Measurements from ENCODE around the gene PON2. TPM values are rescaled to one million over a fixed set of nuclear protein-coding genes. Genes with fewer than 3 reads are reported as not detected.

The PON2 gene
- total and polyA plus RNA-seq, 11 donors, result 16.6 to 50.6 (median 30.5) TPM

- H3K36me3 ChIP-seq, result peaks cover 0 to 26% (median 4%) of the 10 kb centered on the region in 9 donors
- DNase-seq (no peak), ATAC-seq (no peak)
- H3K9me3 ChIP-seq, result no peaks in the 10 kb centered on the region
- TF ChIP-seq CTCF (IDR thresholded peaks at IDR 0.05) (no peak), POLR2A (IDR thresholded peaks at IDR 0.05) (no peak)
- no peak overlapping the region for H3K4me3 ChIP-seq
- intact Hi-C loops (cut with DNase I), result no loop called here
- 89 to 96% (median 95%) methylated on average over 2 of the region's 2 CpGs for WGBS, 4 donors
- H3K4me1 ChIP-seq, result peaks cover 0 to 11% (median 0%) of the 10 kb centered on the region in 12 donors
- H3K27ac ChIP-seq, result no peak overlapping the region
- no peaks in the 10 kb centered on the region for H3K27me3 ChIP-seq
Measured at GRCh38 chr7:95421000-95421846, 13.6 kb downstream of the PON2 start.

- Histone ChIP-seq H3K27ac (no peak overlapping the region), H3K36me3 (peaks cover 0 to 88% (median 32%) of the 10 kb centered on the region in 9 donors), H3K27me3 (no peaks in the 10 kb centered on the region), H3K4me1 (no peaks in the 10 kb centered on the region), H3K4me3 (no peak overlapping the region), H3K9me3 (no peaks in the 10 kb centered on the region)
- no peak for TF ChIP-seq CTCF (IDR thresholded peaks at IDR 0.05)
- no peak for TF ChIP-seq POLR2A (IDR thresholded peaks at IDR 0.05)
- ATAC-seq (no peak), DNase-seq (no peak)
- intact Hi-C loops (cut with DNase I), result no loop called here
- 90 to 93% (median 91%) methylated on average over 4 of the region's 4 CpGs for WGBS, 4 donors
Measured at GRCh38 chr7:95412075-95412474, 22.8 kb downstream of the PON2 start.

- no peak for ATAC-seq
- Histone ChIP-seq H3K4me3 (no peak overlapping the region), H3K27ac (no peak overlapping the region), H3K4me1 (no peaks in the 10 kb centered on the region), H3K9me3 (no peaks in the 10 kb centered on the region), H3K27me3 (no peaks in the 10 kb centered on the region), H3K36me3 (peaks cover 0 to 92% (median 32%) of the 10 kb centered on the region in 9 donors)
- no peak for DNase-seq
- 88 to 90% (median 89%) methylated on average over 4 of the region's 4 CpGs for WGBS, 4 donors
- TF ChIP-seq POLR2A (IDR thresholded peaks at IDR 0.05) (no peak), CTCF (IDR thresholded peaks at IDR 0.05) (no peak)
- intact Hi-C loops (cut with DNase I), result no loop called here
Measured at GRCh38 chr7:95411666-95412065, 23.2 kb downstream of the PON2 start.

GRCh38 chr7:95411036-95411435 lies 23.8 kb downstream of the PON2 start:
- Histone ChIP-seq H3K27ac (no peak overlapping the region), H3K9me3 (no peaks in the 10 kb centered on the region), H3K4me1 (no peaks in the 10 kb centered on the region), H3K36me3 (peaks cover 0 to 97% (median 30%) of the 10 kb centered on the region in 9 donors), H3K27me3 (no peaks in the 10 kb centered on the region), H3K4me3 (no peak overlapping the region)
- intact Hi-C loops (cut with DNase I), result no loop called here
- 91 to 97% (median 93%) methylated on average over 3 of the region's 3 CpGs for WGBS, 4 donors
- TF ChIP-seq CTCF (IDR thresholded peaks at IDR 0.05), result no peak
- no peak for TF ChIP-seq POLR2A (IDR thresholded peaks at IDR 0.05)
- DNase-seq, result no peak
- no peak for ATAC-seq

Data from heart left ventricle (tissue), 16 donors.